Activated CD8-positive, alpha-beta memory T cell treated with anti-CD3 and anti-CD28 coated beads for 24 hours (primary cell): ENCODE measurements around the gene OR2G6.
"Not testable (repeated sequence)": the region's sequence is repeated elsewhere in the genome, so short reads cannot be mapped to it uniquely, and the experiment has no call there.

Source experiments
- DNase-seq: peaks from one replicate; pipeline ENCODE4 v3.0.0-alpha.2; 2020

The OR2G6 gene

DNA sequence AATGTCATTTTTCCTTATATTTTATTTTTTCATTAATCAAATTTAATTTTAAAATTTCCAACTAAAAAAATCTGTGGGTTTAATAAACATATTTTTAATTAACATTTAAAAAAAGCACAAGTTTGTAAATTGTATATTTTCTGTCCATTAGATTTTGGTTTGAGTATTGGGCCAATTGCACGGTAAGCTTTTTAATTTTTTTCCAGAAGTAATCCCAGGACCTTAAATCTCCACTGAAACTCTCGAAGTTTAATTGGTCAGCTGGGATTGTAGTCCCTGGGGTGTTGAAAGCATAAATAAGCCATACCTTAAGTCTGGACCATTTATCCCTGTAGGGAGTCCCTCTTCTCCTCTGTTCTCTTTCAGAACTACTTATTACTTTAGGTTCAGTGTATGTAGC lies at the start of gene OR2G6:
TSS of gene OR2G6 (plus strand) at position 301 of the 400 bp plus-strand sequence. CDS start 13,574 bp downstream, outside the sequence.
- DNase-seq: not testable (repeated sequence)

DNA sequence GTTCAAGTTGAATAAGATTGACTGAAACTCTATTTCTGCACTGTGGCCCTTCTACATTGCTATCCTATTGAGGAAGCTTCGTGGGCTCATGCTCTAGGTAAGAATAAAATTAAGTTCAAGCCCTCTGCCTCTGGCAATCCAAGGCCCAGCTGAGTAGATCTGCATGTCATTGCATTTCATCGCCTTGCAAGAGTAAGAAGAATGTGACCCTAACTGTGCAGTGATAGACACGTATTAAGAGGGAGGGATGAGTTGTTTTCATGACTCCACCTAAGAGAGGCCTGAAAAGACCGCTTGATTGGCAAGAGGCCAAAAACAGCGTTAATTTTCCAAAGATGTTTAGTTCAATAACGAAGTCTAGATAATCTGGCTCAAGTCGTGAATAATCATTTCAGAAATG lies 48.8 kb upstream of the OR2G6 start:
- DNase-seq: not testable (repeated sequence)

DNA sequence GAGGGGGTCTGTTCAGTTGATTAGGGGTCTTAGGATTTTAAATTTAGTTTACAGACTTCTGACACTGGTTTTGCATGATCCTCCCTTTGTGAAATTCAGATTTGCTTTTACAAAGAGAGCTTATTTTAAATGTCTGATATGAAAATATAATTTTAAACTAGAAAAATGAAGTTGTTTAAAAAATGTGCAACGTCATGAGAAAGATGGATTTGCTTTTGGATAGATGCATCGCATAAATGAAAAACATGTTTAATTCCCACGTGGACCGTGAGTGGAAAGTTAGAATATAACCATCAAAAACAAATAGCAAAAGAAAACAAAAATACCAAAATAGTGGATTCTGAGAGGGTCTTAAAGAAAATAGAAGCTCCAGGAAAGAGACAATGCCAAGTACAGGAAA lies 36.7 kb upstream of the OR2G6 start:
- no peak for DNase-seq

DNA sequence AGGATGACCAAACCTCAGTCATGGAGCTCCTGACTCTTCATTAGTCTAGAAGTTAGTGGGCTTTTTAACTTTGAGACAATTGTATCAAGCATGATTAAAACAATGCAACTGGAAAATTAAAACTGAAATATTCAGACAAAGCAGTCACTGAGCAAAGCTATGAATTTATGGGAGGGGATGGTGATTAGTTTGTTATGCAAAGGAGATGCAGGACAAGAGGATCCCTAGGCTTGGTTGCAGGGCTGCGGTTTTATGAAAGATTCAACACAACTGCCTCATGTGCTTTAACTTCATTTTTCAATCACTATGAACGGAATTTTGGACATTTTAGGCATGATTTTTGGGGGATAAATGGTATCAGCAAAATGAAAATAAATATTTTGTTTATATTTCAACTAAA lies 35.8 kb upstream of the OR2G6 start:
- not testable (repeated sequence) for DNase-seq

DNA sequence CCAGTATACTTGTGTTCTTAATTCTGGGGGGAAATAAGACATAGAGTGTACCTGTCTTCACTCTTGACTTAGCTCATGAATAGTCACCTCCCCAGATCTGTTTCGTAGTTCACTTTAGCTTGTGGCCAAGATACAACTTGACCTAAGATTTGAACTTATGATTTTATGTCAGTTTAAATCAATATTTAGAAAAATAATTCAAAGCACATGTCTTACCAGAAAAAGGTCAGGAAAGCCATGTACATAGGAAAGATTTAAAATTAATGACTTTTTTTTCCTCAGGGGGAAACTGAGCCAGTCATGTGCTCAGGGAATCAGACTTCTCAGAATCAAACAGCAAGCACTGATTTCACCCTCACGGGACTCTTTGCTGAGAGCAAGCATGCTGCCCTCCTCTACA lies 34.8 kb upstream of the OR2G6 start, which contains the start of gene OR2T3:
TSS of gene OR2T3 (plus strand) at position 301 of the 400 bp plus-strand sequence. CDS start at position 301, 0 bp downstream.
- not testable (repeated sequence) for DNase-seq

DNA sequence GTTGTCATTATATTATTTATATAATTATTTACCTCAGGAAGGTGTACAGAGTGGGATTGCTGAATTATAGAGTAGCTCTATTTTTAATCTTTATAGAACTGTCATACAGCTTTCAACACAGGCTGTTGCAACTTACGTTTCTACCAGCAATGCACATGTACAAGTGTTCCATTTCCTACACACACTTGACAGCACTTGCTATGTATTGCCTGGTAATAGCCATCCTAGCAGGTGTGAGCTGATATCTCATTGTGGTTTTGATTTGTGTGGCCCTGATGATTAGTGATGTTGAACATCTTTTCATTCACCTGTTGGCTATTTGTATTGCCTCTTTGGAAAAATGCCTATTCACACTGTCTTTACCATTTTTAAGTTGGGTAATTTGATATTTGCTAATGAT lies 32.2 kb upstream of the OR2G6 start:
- DNase-seq: not testable (repeated sequence)

DNA sequence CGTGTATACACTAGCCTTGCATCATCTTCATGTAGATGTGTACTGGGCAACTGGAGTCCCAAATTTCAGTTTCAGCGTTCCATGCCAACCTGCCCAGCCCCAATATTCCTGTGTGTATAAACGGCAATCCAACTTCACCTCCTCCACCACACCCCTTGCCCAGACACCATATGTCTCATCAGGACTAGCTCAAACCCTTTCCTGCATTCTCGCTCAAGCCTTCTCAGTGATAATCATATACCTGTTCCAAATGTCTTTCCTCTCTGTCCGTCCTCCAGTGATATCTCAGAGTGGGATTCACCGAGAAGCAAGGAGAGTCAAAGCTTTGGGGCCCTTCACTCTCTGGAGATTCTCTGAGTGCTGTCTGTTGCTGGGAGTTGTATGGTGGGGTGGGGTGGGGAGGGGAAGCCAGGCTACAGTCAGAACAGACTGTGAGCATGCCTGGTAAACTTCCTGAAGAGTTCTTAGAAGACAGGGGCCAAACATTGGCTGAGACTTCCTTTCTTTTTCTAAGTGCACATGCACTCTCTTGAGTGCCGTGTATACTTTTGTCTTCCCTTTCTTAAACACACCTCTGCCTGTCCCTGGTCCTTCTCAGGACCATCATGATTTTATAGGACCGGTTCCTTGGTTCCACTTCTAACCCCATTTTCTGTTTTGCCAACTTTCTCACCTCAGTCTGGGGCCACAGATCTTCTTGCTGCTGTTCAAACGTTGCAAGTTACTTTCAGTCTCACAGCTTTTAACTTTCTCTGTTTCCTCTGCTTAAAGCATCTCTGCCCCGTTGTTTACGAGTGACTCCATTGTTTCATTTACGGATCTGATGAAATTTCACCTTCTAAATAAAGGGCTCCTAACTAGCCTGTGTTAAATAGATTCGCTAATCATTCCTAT lies 25.9 kb upstream of the OR2G6 start:
- not testable (repeated sequence) for DNase-seq

DNA sequence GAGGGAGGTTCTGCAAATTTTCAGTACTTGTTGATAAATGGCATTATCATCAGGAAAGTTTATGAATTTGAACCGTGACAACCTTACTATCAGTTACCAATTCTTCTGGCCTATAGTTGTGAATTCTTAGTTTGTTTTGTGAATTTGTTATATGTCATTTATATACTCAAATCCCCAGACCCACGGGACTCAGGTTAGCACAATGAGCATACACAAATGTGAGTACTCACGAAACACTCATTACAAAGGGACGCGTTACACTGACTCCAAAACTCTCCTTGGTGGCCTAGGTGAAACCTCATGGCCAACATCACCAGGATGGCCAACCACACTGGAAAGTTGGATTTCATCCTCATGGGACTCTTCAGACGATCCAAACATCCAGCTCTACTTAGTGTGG lies 19.6 kb upstream of the OR2G6 start, which contains the start of gene OR2T5:
TSS of gene OR2T5 (plus strand) at position 301 of the 400 bp plus-strand sequence. CDS start at position 301, 0 bp downstream.
- not testable (repeated sequence) for DNase-seq

DNA sequence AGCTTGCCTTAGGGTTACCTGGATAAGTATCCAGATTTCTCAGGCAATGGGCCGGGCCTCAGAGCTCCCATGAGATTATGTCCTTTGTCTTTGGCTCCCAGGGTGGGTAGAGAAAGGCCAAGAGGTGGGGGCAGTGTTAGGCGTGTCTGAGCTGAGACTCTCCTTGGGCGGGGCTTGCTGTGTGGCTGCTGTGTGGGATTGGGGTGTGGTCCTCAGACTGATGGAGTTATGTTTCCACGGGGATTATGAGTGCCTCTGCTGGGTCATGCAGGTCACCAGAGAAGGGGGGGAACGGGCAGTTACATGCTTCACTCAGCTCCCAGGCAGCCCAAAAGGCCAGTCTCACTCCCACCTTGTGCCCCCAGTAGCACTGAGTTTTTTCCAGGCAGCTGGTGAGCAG lies 11.2 kb upstream of the OR2G6 start:
- DNase-seq: not testable (repeated sequence)

DNA sequence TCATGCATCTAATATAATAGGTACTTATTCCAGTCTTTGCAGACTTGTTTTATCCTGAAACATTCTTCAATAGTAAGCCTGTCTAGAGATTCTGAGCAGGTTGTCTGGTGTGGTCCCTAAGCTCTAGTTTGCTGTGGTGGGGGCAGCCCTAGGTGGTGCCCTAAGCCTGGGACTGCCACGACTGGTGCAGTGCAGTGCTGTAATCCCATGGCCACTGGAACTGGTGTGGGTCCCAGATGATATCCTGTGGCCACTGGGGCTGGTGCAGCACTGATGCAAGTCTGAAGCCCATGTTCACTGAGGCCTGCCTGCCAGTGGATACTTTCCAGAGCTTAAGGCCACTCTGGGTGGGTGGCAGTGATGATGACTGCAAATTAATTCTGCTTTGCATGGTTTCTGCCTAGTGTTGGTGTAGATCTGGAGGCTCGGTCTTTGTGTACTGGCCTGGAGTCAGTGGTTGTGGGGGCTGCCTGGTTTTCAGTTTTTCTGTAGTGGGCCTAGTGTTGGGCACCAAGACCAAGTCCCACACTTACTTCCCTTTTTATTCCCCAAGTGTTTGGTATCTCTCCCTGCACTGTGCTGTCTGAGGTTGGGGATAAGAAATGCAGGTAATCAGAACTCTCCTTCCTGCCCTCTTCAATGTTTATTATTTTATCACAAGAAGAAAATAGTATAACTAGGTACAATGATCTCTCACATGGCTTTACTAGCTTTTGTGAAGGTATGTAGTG lies 7.4 kb upstream of the OR2G6 start:
- not testable (repeated sequence) for DNase-seq

DNA sequence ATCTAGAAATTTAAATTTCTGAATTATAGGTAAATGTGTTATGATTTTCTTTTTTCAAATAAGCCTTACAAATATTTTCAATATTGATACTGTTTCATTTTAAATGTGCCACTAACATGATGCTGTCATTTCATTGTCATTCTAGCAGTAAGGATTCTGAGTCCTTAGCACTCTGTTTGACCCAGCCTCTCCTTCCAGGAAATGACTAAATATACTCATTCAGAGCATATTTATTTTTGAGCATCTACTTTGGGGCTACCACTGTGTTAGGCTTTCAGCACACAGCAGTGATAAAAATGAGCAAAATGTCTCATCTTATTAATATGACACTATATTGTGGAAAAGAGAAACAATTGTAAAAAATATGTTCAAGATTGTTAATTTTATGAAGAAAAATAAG lies 2.3 kb downstream of the OR2G6 start:
- DNase-seq: not testable (repeated sequence)

DNA sequence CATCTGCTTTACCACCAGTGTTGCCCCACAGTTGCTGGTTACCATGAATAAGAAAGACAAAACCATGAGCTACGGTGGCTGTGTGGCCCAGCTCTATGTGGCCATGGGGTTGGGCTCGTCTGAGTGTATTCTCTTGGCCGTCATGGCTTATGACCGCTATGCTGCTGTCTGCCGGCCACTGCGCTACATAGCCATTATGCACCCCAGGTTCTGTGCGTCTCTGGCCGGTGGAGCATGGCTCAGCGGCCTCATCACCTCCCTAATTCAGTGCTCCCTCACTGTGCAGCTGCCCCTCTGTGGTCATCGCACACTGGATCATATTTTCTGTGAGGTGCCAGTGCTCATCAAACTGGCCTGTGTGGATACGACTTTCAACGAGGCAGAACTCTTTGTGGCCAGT lies 14.0 kb downstream of the OR2G6 start:
- DNase-seq: no peak

DNA sequence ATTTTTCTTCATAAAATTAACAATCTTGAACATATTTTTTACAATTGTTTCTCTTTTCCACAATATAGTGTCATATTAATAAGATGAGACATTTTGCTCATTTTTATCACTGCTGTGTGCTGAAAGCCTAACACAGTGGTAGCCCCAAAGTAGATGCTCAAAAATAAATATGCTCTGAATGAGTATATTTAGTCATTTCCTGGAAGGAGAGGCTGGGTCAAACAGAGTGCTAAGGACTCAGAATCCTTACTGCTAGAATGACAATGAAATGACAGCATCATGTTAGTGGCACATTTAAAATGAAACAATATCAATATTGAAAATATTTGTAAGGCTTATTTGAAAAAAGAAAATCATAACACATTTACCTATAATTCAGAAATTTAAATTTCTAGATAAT lies 29.6 kb downstream of the OR2G6 start:
- not testable (repeated sequence) for DNase-seq

DNA sequence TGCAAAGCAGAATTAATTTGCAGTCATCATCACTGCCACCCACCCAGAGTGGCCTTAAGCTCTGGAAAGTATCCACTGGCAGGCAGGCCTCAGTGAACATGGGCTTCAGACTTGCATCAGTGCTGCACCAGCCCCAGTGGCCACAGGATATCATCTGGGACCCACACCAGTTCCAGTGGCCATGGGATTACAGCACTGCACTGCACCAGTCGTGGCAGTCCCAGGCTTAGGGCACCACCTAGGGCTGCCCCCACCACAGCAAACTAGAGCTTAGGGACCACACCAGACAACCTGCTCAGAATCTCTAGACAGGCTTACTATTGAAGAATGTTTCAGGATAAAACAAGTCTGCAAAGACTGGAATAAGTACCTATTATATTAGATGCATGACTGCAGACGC lies 39.5 kb downstream of the OR2G6 start:
- not testable (repeated sequence) for DNase-seq

DNA sequence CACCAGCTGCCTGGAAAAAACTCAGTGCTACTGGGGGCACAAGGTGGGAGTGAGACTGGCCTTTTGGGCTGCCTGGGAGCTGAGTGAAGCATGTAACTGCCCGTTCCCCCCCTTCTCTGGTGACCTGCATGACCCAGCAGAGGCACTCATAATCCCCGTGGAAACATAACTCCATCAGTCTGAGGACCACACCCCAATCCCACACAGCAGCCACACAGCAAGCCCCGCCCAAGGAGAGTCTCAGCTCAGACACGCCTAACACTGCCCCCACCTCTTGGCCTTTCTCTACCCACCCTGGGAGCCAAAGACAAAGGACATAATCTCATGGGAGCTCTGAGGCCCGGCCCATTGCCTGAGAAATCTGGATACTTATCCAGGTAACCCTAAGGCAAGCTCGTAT lies 43.2 kb downstream of the OR2G6 start:
- not testable (repeated sequence) for DNase-seq

DNA sequence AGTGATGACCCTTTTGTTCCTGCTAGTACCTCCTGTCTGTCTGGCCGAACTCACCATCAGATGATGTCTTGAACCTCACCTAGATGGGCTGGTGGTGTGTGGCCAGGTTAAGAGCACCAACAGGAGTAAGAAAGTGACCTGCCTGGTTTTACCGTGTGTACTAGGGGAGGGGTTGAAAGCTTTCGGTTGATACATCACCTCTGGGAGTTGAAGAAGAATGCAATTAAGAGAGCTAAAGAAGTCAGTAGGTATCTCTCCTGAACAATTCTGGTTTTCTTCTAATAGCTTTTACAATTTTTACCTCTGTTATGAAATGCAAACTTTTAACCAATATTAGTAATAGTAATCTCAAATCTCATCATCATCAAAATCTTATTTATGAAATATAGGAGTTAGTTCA lies 54.8 kb downstream of the OR2G6 start, which contains the start of gene OR2T29:
TSS of gene OR2T29 (minus strand) at position 101 of the 400 bp plus-strand sequence. CDS start 3,281 bp downstream, outside the sequence.
- DNase-seq: not testable (repeated sequence)

DNA sequence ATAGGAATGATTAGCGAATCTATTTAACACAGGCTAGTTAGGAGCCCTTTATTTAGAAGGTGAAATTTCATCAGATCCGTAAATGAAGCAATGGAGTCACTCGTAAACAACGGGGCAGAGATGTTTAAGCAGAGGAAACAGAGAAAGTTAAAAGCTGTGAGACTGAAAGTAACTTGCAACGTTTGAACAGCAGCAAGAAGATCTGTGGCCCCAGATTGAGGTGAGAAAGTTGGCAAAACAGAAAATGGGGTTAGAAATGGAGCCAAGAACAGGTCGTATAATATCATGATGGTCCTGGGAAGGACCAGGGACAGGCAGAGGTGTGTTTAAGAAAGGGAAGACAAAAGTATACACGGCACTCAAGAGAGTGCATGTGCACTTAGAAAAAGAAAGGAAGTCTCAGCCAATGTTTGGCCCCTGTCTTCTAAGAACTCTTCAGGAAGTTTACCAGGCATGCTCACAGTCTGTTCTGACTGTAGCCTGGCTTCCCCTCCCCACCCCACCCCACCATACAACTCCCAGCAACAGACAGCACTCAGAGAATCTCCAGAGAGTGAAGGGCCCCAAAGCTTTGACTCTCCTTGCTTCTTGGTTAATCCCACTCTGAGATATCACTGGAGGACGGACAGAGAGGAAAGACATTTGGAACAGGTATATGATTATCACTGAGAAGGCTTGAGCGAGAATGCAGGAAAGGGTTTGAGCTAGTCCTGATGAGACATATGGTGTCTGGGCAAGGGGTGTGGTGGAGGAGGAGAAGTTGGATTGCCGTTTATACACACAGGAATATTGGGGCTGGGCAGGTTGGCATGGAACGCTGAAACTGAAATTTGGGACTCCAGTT lies 57.9 kb downstream of the OR2G6 start:
- peak; percentile 63 for DNase-seq

DNA sequence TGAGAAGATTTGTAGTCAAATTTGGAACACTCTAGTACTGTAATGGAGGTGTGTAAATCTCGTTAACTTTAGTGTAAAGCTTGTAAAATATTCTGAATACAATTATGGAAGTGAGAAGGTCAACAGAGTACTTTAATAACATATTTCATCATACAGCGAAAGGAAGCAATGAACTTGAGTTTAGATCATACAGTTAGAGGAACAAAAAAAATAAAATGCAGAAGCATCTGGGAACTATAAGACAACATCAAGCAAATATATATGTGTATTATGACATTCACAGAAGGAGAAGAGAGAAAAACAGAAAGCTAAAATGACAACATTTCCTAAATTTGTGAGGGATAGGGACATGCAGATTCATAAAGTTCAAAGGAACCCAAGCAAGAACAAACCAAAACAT lies 61.2 kb downstream of the OR2G6 start:
- not testable (repeated sequence) for DNase-seq

DNA sequence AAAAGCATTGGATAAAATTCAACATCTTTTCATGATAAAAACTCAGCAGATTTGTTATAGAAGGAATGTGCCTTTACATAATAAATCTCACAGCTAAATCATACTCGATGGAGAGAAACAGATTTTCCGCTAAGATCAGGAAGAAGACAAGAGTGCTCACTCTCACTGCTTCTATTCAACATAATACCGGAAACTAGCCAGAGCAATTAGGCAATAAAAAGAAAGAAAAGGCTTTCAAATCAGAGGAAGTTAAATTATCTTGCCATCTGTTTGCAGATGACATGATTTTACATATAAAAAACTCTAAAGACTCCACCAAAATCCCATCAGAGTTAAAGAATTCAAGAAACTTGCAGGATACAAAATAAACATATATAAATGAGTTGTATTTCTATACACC lies 62.9 kb downstream of the OR2G6 start:
- not testable (repeated sequence) for DNase-seq

DNA sequence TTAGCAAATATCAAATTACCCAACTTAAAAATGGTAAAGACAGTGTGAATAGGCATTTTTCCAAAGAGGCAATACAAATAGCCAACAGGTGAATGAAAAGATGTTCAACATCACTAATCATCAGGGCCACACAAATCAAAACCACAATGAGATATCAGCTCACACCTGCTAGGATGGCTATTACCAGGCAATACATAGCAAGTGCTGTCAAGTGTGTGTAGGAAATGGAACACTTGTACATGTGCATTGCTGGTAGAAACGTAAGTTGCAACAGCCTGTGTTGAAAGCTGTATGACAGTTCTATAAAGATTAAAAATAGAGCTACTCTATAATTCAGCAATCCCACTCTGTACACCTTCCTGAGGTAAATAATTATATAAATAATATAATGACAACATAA lies 64.2 kb downstream of the OR2G6 start:
- not testable (repeated sequence) for DNase-seq

DNA sequence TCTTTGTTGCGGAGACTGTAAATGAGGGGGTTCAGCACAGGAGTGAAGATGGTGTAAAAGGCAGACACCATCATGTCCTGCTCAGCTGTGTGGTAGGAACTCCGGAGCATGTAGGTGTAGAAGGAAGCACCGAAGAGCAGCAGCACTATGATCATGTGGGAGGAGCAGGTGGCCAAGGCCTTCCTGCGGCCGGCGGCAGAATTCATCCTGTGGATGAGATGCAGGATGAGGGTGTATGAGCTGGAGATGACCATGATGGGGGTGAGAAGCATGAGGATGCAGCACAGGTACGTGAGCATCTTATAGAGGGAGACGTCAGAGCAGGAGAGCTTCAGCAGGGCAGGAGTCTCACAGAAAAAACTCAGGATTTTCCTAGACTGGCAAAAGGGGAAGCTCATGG lies 66.0 kb downstream of the OR2G6 start:
- DNase-seq: not testable (repeated sequence)

DNA sequence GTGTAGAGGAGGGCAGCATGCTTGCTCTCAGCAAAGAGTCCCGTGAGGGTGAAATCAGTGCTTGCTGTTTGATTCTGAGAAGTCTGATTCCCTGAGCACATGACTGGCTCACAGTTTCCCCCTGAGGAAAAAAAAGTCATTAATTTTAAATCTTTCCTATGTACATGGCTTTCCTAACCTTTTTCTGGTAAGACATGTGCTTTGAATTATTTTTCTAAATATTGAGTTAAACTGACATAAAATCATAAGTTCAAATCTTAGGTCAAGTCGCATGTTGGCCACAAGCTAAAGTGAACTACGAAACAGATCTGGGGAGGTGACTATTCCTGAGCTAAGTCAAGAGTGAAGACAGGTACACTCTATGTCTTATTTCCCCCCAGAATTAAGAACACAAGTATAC lies 66.8 kb downstream of the OR2G6 start, which contains the start of gene OR2T34:
TSS of gene OR2T34 (minus strand) at position 101 of the 400 bp plus-strand sequence. CDS start at position 101, 0 bp downstream.
- DNase-seq: not testable (repeated sequence)
